Panc1 (cell line): Measurements from ENCODE around the gene RUNX3. TPM values are rescaled to one million over a fixed set of nuclear protein-coding genes. Genes with fewer than 3 reads are reported as not detected.

ENCODE experiments used
- ATAC-seq: fragments of 200-7000 bp; cut with Tn5 transposase; 2 replicates; pipeline ENCODE4 v1.9.1; 2020; ENCODE audit warnings: mild to moderate bottlenecking, moderate library complexity
- BruUV-seq: library from RNA; stranded (reverse); fragments of 400-500 nt; replicated peaks from 2 replicates; lab custom pipeline; 2021; lab: Mats Ljungman, UMichigan
- CTCF ChIA-PET: fragments of 300-600 bp; sonication (Branson Sonifier 250); formaldehyde crosslinking; loops from one replicate; lab custom pipeline; 2022; ENCODE audit warnings: antibody characterized with exemption; lab: Charles Lee
- POLR2A ChIA-PET: fragments of 300-600 bp; sonication (Branson Sonifier 250); formaldehyde crosslinking; loops from one replicate; lab custom pipeline; 2022; ENCODE audit warnings: antibody characterized with exemption; lab: Charles Lee
- DNase-seq: peaks from one replicate; pipeline ENCODE4 v3.0.0-alpha.2; 2010; ENCODE audit warnings: low read depth, low spot score
- H3K27ac ChIP-seq: 2 replicates; pipeline ENCODE4 v1.5.1; 2011; ENCODE audit warnings: mild to moderate bottlenecking, low read length, inconsistent platforms
- H3K27me3 ChIP-seq: fragments of 200-500 bp; sonication (Bioruptor generic); 2 replicates; pipeline ENCODE4 v1.6.0; 2014; ENCODE audit warnings: low read length, inconsistent platforms; ENCODE audit not compliant: control insufficient read depth, insufficient read depth
- H3K36me3 ChIP-seq: fragments of 200-500 bp; sonication (Bioruptor generic); 2 replicates; pipeline ENCODE4 v1.5.1; 2014; ENCODE audit warnings: inconsistent platforms, mild to moderate bottlenecking, low read length, moderate library complexity; ENCODE audit not compliant: control insufficient read depth, insufficient read depth
- H3K4me1 ChIP-seq: 2 replicates; pipeline ENCODE4 v1.5.1; 2011; ENCODE audit warnings: inconsistent platforms, mild to moderate bottlenecking, low read length, moderate library complexity; ENCODE audit not compliant: control insufficient read depth, insufficient read depth
- H3K4me3 ChIP-seq, 2 experiments: 2 replicates each; pipeline ENCODE4 v1.5.1; 2011 to 2012; ENCODE audit warnings: low read depth in 2 of 2, low read length in 2 of 2, mild to moderate bottlenecking in 2 of 2, inconsistent platforms in 1 of 2, moderate library complexity in 1 of 2
- H3K9me3 ChIP-seq: fragments of 200-500 bp; sonication (Bioruptor generic); 2 replicates; pipeline ENCODE4 v1.5.1; 2014; ENCODE audit warnings: low read depth, mild to moderate bottlenecking, inconsistent platforms, low read length, moderate library complexity; ENCODE audit not compliant: control insufficient read depth, insufficient read depth
- CTCF ChIP-seq: fragments of 450-650 bp; IDR thresholded peaks from 2 replicates; pipeline ENCODE4 v1.5.1; 2017; ENCODE audit warnings: mild to moderate bottlenecking
- POLR2AphosphoS5 ChIP-seq: IDR thresholded peaks from 2 replicates; pipeline ENCODE4 v1.6.1; 2012; ENCODE audit warnings: mild to moderate bottlenecking, low read depth, low read length, moderate library complexity
- REST ChIP-seq, 2 experiments: IDR thresholded peaks; 2 replicates each; pipeline ENCODE4 v1.6.1; 2011 to 2012; ENCODE audit warnings: low read depth in 2 of 2, control low read depth in 1 of 2, low read length in 1 of 2, mild to moderate bottlenecking in 1 of 2, moderate library complexity in 1 of 2; ENCODE audit not compliant: insufficient read depth in 1 of 2
- SIN3A ChIP-seq: IDR thresholded peaks from 2 replicates; pipeline ENCODE4 v1.6.1; 2012; ENCODE audit warnings: low read depth, mild to moderate bottlenecking, low read length, moderate library complexity, borderline replicate concordance; ENCODE audit not compliant: insufficient read depth
- TCF7L2 ChIP-seq: IDR thresholded peaks from 2 replicates; pipeline ENCODE4 v1.6.1; 2011; ENCODE audit warnings: mild to moderate bottlenecking, low read depth, low read length, inconsistent platforms
- in situ Hi-C: cut with HindIII; loops from 2 replicates; pipeline ENCODE4 v1.10.0; 2016; ENCODE audit warnings: low sequenced_read_pairs, low pct_unique_long_range_greater_than_20kb
- intact Hi-C: fragments of 100-400 bp; cut with micrococcal nuclease; formaldehyde crosslinking; loops from one replicate; pipeline ENCODE4 v1.10.0; 2022; ENCODE audit not compliant: unreplicated experiment
- total RNA-seq: library from RNA; stranded (reverse); gene quantifications from one replicate; pipeline ENCODE4 v1.2.1, GENCODE V29; 2021; ENCODE audit not compliant: unreplicated experiment

Gene RUNX3
- total RNA-seq, 1 experiment from 2014 or later = 0.10 TPM

GRCh38 chr1:24867084-24867870 is 62.8 kb downstream of the RUNX3 start:
- no peak overlapping the region for H3K27ac ChIP-seq
- in situ Hi-C loops = no loop called here
- ATAC-seq (no peak), DNase-seq (no peak)
- TF ChIP-seq CTCF (no peak), POLR2AphosphoS5 (no peak), REST (IDR thresholded peaks at IDR 0.05; ENCODE audit: insufficient read depth in 1 of 2, low read depth in 2 of 2, low read length in 1 of 2) (no peak), SIN3A (no peak), TCF7L2 (no peak)
- CTCF ChIA-PET = no interaction called here
- H3K4me3 ChIP-seq = no peak overlapping the region
- POLR2A ChIA-PET = no interaction called here
- no TSS peak for BruUV-seq
- no peaks in the 10 kb centered on the region for H3K27me3 ChIP-seq
- H3K9me3 ChIP-seq = no peaks in the 10 kb centered on the region
- H3K36me3 ChIP-seq = no peaks in the 10 kb centered on the region
- intact Hi-C loops = no loop called here
- H3K4me1 ChIP-seq = no peaks in the 10 kb centered on the region; the same call in 1 of the 2 replicates

- no peak for DNase-seq
- Histone ChIP-seq H3K9me3 (no peaks in the 10 kb centered on the region), H3K36me3 (no peaks in the 10 kb centered on the region), H3K4me3 (no peak overlapping the region), H3K4me1 (no peaks in the 10 kb centered on the region; the same call in 1 of the 2 replicates), H3K27me3 (no peaks in the 10 kb centered on the region), H3K27ac (no peak overlapping the region)
- ChIA-PET CTCF (no interaction called here), POLR2A (no interaction called here)
- no TSS peak for BruUV-seq
- in situ Hi-C loops = no loop called here
- no peak for ATAC-seq
- no peak for TF ChIP-seq REST (IDR thresholded peaks at IDR 0.05; ENCODE audit: insufficient read depth in 1 of 2, low read depth in 2 of 2, low read length in 1 of 2)
- no peak for TF ChIP-seq SIN3A
- TF ChIP-seq POLR2AphosphoS5 = no peak
- no peak for TF ChIP-seq CTCF
- TF ChIP-seq TCF7L2 = no peak
- intact Hi-C loops = no loop called here
Observed at GRCh38 chr1:24866211-24867083, 63.6 kb downstream of the RUNX3 start.
